RWPE1 (cell line): ENCODE measurements around the gene SMPD2.

ENCODE experiments used
- CTCF ChIA-PET: fragments of 350-600 bp; sonication (Branson Sonifier 250); formaldehyde crosslinking; extraction: SDS; loops from one replicate; lab custom pipeline; 2021; lab: Yijun Ruan, JAX
- POLR2A ChIA-PET: fragments of 400-600 bp; formaldehyde crosslinking; extraction: SDS; loops from one replicate; lab custom pipeline; 2020; ENCODE audit warnings: antibody characterized with exemption; ENCODE audit not compliant: low non-redundant PET; lab: Yijun Ruan, JAX
- DNase-seq: peaks from one replicate; pipeline ENCODE4 v3.0.0; 2012; ENCODE audit warnings: low spot score
- H3K27ac ChIP-seq: fragments of 450-650 bp; 2 replicates; pipeline ENCODE4 v1.5.1; 2017
- CTCF ChIP-seq: fragments of 450-650 bp; conservative IDR thresholded peaks from 2 replicates; pipeline ENCODE4 v1.5.1; 2017; ENCODE audit warnings: low read depth, mild to moderate bottlenecking

Gene SMPD2

GRCh38 chr6:109443425-109443950 is 3.0 kb downstream of the SMPD2 start:
- POLR2A ChIA-PET: no interaction called here
- peak overlapping the region; percentile 28 for H3K27ac ChIP-seq
- CTCF ChIA-PET: interaction anchor here (1.9 kb wide), 2 partner anchors 13 to 60 kb away, joined by 5 read pairs; no protein-coding TSS in a partner anchor
- no peak for TF ChIP-seq CTCF
- no peak for DNase-seq

GRCh38 chr6:109445382-109445781 is 4.9 kb downstream of the SMPD2 start:
- no peak for DNase-seq
- ChIA-PET POLR2A (no interaction called here), CTCF (interaction anchor here (0.6 to 1.9 kb wide), 3 partner anchors 8 to 20 kb away, joined by 3 to 5 read pairs (median 3); no protein-coding TSS in a partner anchor)
- peak overlapping the region; percentile 28 for H3K27ac ChIP-seq
- no peak for TF ChIP-seq CTCF

- ChIA-PET POLR2A (no interaction called here), CTCF (interaction anchor here (0.6 to 3.1 kb wide), 4 partner anchors 8 to 258 kb away, joined by 3 to 11 read pairs (median 4); no protein-coding TSS in a partner anchor)
- no peak for DNase-seq
- no peak for TF ChIP-seq CTCF
- peak overlapping the region; percentile 28; the same call in 1 of the 2 replicates for H3K27ac ChIP-seq
Measured at GRCh38 chr6:109446072-109446471, 5.5 kb downstream of the SMPD2 start.

GRCh38 chr6:109446541-109446940 is 6.0 kb downstream of the SMPD2 start:
- no peak for DNase-seq
- ChIA-PET CTCF (interaction anchor here (0.6 to 3.1 kb wide), 3 partner anchors 63 to 259 kb away, joined by 3 to 11 read pairs (median 6); no protein-coding TSS in a partner anchor), POLR2A (no interaction called here)
- TF ChIP-seq CTCF: no peak
- no peak overlapping the region; the same call in 1 of the 2 replicates for H3K27ac ChIP-seq

GRCh38 chr6:109447087-109447486 is 6.6 kb downstream of the SMPD2 start:
- ChIA-PET POLR2A (no interaction called here), CTCF (interaction anchor here (0.6 to 3.1 kb wide), 4 partner anchors 64 to 259 kb away, joined by 3 to 11 read pairs (median 6); no protein-coding TSS in a partner anchor)
- H3K27ac ChIP-seq: no peak overlapping the region; the same call in 1 of the 2 replicates
- TF ChIP-seq CTCF: no peak
- no peak for DNase-seq

GRCh38 chr6:109447878-109448555 is 7.5 kb downstream of the SMPD2 start:
- CTCF ChIA-PET: interaction anchor here (0.7 to 3.1 kb wide), 2 partner anchors 256 to 260 kb away, joined by 6 to 11 read pairs; no protein-coding TSS in a partner anchor
- no peak for DNase-seq
- POLR2A ChIA-PET: no interaction called here

More at GRCh38 chr6:109447878-109448555, 7.5 kb downstream of the SMPD2 start:
- H3K27ac ChIP-seq: peak overlapping the region; percentile 32; the same call in 1 of the 2 replicates
- TF ChIP-seq CTCF: no peak
